ENCODE measurements around the gene NKAIN2.
"Not testable (repeated sequence)": the region's sequence is repeated elsewhere in the genome, so short reads cannot be mapped to it uniquely, and the experiment has no call there.

Gene NKAIN2

GRCh38 chr6:124658053-124658452 lies 854.4 kb downstream of the NKAIN2 start:
- DNase-seq, result no peak

DNA sequence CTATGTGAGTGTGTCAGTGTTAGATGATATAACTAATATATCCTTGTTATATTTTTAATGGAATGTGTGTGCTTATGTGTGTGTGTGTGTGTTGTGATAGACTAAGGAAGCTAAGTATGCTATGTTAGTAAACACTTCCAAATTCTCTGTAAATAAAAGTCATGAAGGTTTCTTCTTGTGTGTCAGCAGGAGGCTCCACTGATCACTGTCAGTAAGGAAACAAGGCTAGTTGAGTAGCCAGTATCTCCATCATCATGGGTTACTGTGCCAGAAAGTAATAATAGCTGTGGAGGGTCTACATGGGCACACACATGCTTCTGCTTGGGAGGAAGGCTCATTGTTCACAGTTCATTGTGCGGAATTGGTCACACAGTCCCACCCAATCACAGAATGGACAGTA lies 855.8 kb downstream of the NKAIN2 start:
- peak; percentile 59 for DNase-seq

GRCh38 chr6:124660185-124660584 lies 856.5 kb downstream of the NKAIN2 start:
- DNase-seq, result peak; percentile 76

DNA sequence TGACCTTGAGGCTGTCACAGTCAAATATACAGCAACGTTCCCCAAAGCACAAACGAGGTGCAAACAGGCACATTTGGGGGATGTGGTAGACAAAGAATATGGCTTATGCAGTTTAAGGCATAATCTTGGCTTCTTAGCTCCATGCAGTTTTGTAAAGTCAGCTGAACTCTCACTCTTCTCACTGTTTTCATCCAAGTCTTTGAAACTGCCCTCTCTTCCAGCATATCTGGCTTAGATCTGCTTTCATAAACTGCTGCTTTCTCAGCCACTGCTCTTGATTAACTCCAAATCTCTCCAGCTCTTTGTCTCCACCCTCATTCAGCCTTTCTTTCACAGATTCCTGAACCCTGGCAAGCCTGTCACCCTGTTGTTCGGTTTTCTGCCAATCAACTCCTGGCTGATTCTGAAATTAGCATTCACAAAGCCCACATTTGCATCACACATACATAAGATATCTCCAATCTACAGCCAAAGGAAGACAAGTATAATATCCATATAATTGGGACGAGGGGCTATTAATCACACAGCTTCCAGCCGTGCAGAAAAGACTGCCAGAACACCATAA lies 857.5 kb downstream of the NKAIN2 start:
- peak; percentile 63 for DNase-seq

GRCh38 chr6:124668028-124668427 lies 864.4 kb downstream of the NKAIN2 start:
- DNase-seq, result no peak

DNA sequence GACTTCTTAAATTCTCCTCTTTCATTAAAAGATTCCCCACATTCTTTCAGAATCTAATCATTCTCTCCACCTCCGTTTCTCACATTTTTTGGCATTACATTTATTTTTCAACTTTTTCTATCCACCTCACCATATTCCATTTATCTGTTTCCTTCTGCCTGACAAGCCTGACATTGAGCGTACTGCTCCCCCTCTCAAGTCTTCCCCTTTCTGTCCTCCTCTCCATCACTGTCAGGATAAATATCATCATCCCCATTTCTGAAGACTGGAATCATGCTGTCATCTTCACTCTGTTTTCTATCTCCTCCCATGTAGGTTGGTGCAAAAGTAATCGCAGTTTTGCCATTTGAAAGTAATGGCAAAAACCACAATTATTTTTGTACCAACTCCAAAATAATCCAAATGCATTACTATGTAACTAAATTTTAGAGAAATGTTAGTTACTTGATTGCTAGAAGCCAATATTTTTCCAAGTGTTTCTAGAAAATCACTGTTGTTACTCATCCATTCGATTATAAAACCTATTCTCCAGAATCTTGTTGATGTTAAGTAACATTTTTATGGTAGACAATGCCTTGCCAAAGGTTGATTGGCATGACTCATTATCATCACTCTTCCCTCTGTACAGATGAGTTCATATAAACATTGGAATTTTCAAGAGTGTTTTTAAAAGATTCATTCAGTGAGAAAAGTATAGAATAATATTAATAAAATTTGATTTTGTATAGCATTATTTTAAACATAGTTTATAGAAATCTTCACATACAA lies 866.2 kb downstream of the NKAIN2 start:
- DNase-seq, result peak; percentile 38

- peak; percentile 94 for DNase-seq
Observed at GRCh38 chr6:124670801-124671200, 867.1 kb downstream of the NKAIN2 start.

DNA sequence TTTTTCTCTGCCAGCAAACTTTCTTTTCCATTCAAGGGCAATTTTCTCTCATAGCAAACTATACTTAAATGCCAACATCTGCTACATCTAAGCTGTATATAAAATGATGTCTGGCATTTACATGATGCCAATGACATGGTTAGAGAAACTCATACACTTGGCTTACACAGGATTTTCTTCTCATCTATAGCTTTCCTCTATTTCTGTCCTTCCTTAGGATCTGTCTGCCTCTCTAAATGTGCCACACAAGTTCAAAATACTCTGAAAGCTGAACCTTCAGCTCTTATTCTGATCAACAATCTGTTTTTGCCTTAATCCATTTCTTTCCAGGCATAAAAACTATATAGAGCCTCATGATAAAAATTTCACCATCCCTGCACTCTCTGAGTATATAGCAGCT lies 867.7 kb downstream of the NKAIN2 start:
- DNase-seq, result peak; percentile 51

DNA sequence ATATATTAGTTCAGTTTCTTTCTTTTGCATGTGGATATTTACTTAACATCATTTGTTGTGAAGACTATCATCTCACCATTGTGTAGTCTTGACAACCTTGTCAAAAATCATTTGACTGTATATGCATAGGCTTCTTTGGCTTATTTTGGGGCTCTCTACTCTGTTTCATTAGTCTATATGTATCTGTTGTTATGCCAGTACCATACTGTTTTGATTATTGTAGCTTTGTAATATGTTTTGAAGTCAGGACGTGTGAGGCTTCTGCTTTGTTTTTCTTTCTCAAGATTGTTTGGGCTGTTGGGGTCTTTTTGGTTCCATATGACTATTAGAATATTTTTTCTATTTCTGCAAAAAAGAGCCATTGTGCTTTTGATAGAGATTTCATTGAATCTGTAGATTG lies 870.4 kb downstream of the NKAIN2 start:
- DNase-seq, result no peak

- DNase-seq, result no peak
Observed at GRCh38 chr6:124676033-124676432, 872.4 kb downstream of the NKAIN2 start.

DNA sequence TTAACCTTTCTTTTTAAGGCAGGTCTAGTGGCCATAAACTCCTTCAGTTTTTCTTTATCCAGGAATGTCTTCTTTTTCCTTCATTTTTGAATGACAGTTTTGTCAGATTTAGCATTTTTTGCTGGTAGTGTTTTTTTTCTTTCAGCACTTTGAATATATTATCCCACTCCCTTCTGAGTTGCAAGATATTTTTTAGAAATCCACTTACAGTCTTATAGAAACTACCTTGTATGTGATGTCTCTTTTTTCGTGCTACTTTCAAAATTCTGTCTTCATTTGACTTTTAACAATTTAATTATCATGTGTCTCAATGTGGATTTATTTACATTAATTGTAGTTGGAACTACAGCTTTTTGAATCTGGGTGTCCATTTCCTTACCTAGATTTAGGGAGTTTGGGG lies 874.2 kb downstream of the NKAIN2 start:
- no peak for DNase-seq

- no peak for DNase-seq
Observed at GRCh38 chr6:124679387-124679786, 875.7 kb downstream of the NKAIN2 start.

DNA sequence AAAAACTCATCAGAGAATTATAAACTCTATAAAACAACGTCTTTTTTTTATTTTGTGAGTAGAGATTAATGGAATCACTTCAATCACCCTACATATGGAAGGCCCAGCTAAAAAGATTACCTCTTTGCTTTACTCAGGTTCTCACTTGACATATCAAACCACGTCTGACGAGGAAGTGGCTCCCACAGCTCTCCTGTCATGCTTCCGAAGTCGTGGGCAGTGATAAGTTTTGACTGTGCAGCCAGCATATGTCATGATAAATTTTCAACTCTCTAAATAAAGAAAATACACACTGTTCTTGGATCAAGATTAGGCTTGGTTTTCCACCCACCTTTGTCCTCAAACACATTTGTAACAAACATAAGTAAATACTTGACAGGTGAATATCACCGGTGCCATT lies 879.1 kb downstream of the NKAIN2 start:
- no peak for DNase-seq

GRCh38 chr6:124683507-124683906 lies 879.8 kb downstream of the NKAIN2 start:
- peak; percentile 66 for DNase-seq

- no peak for DNase-seq
Observed at GRCh38 chr6:124684621-124685020, 881.0 kb downstream of the NKAIN2 start.

DNA sequence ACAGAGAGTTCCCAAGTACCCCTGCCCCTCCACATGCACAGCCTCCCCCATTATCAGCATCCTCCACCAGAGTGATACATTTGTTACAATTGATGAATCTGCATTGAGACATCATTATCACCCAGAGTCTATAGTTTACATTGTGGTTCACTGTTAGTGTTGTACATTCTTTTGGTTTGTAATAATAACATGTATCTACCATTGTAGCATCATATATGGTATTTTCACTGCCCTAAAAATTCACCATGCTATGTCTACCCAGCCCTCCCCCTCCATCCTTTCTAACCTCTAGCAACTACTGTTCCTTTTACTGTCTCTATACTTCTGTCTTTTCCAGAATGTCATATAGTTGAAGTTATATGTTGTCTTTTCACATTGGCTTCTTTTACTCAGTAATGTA lies 884.7 kb downstream of the NKAIN2 start:
- no peak for DNase-seq

GRCh38 chr6:124694139-124694705 lies 890.6 kb downstream of the NKAIN2 start:
- DNase-seq, result peak; percentile 99

- peak; percentile 54 for DNase-seq
Observed at GRCh38 chr6:124699038-124699437, 895.4 kb downstream of the NKAIN2 start.

GRCh38 chr6:124703541-124703940 lies 899.9 kb downstream of the NKAIN2 start:
- DNase-seq, result no peak

- not testable (repeated sequence) for DNase-seq
Observed at GRCh38 chr6:124712532-124712931, 908.9 kb downstream of the NKAIN2 start.

DNA sequence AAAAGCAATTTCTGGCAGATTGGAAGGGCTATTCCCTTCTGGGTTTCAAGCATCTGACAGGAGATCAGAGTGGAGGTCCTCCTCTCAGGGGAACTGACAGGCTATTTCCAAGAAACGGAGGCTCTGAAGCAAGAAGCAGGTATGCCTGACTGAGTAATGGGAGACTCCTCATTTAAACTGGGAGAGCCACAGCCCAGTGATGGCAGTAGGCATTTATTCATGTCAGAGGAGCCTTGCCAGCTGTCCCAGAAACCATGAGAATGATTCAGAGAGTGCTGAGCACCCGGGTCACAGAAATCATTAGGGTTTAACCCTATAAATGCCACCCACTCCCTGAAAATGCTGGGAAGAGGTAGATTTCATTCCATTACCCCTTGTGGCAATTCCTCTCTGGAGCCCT lies 911.1 kb downstream of the NKAIN2 start:
- peak; percentile 29 for DNase-seq

GRCh38 chr6:124719913-124720312 lies 916.2 kb downstream of the NKAIN2 start:
- peak; percentile 36 for DNase-seq

DNA sequence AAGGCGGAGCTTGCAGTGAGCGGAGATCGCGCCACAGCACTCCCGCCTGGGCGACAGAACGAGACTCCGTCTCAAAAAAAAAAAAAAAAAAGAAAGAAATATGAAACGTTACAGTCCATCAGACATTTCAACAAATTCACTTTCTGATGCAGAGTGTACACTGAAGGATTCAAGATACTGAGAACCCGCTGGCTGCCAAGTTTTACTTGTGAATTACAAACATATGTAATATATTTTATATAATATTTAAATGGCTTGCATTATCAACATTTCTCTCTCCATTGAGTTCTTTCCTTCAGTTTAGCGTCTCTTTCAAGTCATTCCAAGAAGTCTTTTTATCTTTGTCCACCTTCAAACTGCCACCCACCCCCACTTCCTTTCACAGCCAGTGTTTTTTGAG lies 917.7 kb downstream of the NKAIN2 start:
- no peak for DNase-seq

DNA sequence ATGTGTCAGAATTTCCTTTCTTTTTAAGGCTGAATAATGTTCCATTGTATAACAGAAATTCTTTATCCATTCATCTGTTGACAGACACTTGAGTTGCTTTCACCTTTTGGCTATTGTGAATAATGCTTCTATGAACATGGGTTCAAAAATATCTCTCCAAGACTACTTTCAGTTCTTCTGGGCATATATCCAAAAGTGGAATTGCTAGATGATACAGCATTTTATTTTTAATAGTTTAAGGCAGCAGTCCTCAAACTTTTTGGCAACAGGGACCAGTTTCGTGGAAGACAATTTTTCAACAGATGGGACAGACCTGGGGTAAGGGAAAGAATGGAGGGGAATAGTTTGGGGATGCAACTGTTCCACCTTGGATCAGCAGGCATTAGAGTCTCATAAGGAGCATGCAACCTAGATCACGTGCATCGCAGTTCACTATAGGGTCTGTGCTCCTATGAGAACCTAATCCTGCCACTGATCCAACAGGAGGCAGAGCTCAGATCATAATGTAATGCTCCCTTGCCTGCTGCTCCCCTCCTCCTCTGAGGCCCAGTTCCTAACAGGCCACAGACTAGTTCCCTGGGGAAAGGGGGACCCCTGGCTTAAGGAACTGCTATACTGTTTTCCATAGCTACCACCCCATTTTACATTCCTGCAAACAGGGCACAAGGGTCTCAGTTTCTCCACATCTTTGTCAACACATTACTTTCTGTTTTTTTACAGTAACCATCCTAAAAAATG lies 918.6 kb downstream of the NKAIN2 start:
- no peak for DNase-seq

All from NCI-H69 (cell line).